IPS DF 6.9 (cell line): ENCODE results near the gene RELL1.

Experiments used
- DNase-seq: peaks from one replicate; pipeline ENCODE4 v3.0.0-alpha.2; 2013; ENCODE audit warnings: low read depth, low spot score
- H3K27ac ChIP-seq: one replicate; pipeline ENCODE4 v1.5.1; 2013; ENCODE audit warnings: low read length, control low read depth
- H3K27me3 ChIP-seq: 2 replicates; pipeline ENCODE4 v1.6.1; 2013; ENCODE audit warnings: mild to moderate bottlenecking, low read length; ENCODE audit not compliant: control insufficient read depth, insufficient read depth
- H3K36me3 ChIP-seq: 2 replicates; pipeline ENCODE4 v1.6.1; 2013; ENCODE audit warnings: low read length; ENCODE audit not compliant: control insufficient read depth, insufficient read depth
- H3K4me1 ChIP-seq: 2 replicates; pipeline ENCODE4 v1.6.1; 2013; ENCODE audit warnings: low read length; ENCODE audit not compliant: control insufficient read depth, insufficient read depth
- H3K4me3 ChIP-seq: 2 replicates; pipeline ENCODE4 v1.5.1; 2013; ENCODE audit warnings: mild to moderate bottlenecking, low read length
- H3K9me3 ChIP-seq: 2 replicates; pipeline ENCODE4 v1.6.1; 2013; ENCODE audit warnings: low read length, inconsistent platforms; ENCODE audit not compliant: control insufficient read depth, insufficient read depth
- WGBS: extraction: QIAGEN DNeasy Blood & Tissue Kit; methylation state at CpG from one replicate; pipeline ENCODE4 v1.1.7; 2013; ENCODE audit warnings: mixed read lengths, missing lambda C conversion rate; ENCODE audit not compliant: insufficient read length, insufficient coverage; 5-methylcytosine and 5-hydroxymethylcytosine counted together

The RELL1 gene, protein sequence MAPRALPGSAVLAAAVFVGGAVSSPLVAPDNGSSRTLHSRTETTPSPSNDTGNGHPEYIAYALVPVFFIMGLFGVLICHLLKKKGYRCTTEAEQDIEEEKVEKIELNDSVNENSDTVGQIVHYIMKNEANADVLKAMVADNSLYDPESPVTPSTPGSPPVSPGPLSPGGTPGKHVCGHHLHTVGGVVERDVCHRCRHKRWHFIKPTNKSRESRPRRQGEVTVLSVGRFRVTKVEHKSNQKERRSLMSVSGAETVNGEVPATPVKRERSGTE

DNA sequence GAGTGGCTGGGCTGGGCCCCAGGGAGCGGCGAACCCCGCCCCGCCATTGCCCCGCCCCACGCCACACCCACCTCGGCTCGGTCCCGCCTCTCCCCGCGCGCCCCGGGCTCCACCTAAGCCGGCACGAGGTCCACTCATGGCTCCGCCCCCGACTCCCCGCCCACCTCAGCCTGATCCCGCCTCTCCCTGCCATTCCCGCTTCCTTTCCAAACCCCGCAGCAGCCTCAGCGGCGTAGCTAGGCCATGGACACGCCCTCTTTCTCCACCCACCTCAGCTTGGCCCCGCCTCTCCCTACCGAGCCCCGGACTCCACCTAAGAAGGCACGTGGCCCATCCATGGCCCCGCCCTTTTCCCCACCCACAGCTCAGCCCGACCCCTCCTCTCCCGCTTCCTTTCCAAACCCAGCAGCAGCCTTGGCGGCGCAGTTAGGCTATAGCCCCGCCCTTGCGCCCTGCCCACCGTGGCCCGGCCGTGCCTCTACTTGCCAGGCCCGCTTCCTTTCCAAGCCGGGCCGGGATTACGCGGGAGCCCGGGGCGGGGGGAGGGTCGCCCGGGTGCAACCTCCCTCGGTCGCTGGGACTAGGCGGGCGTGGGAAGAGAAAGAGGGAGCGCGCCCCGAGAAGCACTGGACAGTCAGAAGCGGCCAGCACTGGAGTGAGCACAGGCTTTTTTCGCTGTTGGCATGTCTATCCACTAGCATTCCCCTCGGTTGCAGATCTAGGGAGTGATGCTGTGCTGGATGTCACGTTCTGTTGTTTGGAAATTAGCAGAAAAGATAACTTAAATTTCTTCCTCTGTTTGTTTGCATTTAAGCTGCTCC, at the start of gene RELL1:
RELL1 (minus strand) TSS at position 4 of the 821 bp plus-strand sequence. CDS start 89 bp downstream, outside the sequence.
- no CpG with 5 or more reads among the region's 58 CpGs for WGBS
- no peaks in the 10 kb centered on the region for H3K36me3 ChIP-seq
- H3K4me1 ChIP-seq: no peaks in the 10 kb centered on the region; the same call in 1 of the 2 replicates
- no peaks in the 10 kb centered on the region for H3K9me3 ChIP-seq
- peak within 1 kb of the TSS; percentile 70; the same call in 1 of the 2 replicates for H3K4me3 ChIP-seq
- H3K27ac ChIP-seq: no peak within 1 kb of the TSS
- DNase-seq: peak; percentile 98
- H3K27me3 ChIP-seq: no peaks in the 10 kb centered on the region; the same call in 1 of the 2 replicates

DNA sequence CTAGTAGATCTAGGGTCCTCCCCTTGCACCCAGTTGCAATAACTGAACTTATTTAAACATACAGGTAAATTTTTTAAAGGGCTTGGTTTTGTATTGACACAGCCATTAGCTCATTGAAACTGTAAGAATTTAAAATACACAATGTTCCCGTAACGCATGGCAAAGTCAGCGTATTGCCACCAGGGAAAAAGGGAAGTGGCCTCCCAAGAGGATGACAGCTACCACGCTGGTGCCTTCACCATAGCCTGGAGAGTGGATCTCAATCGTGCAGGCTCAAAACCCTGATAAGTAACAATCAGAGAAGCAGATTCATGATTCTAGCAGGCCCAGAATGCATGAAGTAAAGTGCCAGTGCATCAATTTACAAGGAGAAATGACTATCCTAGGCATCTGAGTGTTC, 49.4 kb upstream of the RELL1 start:
- no peaks in the 10 kb centered on the region for H3K4me1 ChIP-seq
- WGBS: no CpG with 5 or more reads among the region's 5 CpGs
- H3K9me3 ChIP-seq: no peaks in the 10 kb centered on the region
- no peaks in the 10 kb centered on the region for H3K27me3 ChIP-seq
- no peak overlapping the region for H3K4me3 ChIP-seq
- H3K27ac ChIP-seq: no peak overlapping the region
- no peaks in the 10 kb centered on the region for H3K36me3 ChIP-seq
- no peak for DNase-seq

DNA sequence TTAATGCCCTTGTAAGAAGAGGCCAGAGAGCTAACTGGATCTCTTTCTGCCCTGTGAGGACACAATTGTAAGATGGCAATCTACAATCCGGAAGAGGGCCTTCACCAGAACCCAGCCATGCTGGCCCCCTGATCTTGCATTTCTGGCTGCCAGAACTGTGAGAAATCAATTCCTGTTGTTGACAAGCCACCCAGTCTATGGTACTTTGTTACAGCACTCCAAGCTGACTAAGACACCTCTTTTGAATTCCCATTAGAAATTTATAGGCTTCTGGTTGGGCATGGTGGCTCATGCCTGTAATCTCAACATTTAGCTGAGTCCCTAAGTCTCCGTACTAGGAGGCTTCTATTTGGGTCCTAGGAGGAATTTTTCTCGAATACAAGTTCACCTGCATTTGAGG, 48.8 kb upstream of the RELL1 start:
- no peak overlapping the region for H3K4me3 ChIP-seq
- H3K9me3 ChIP-seq: no peaks in the 10 kb centered on the region
- no peaks in the 10 kb centered on the region for H3K36me3 ChIP-seq
- DNase-seq: no peak
- no CpG with 5 or more reads among the region's 3 CpGs for WGBS
- H3K27me3 ChIP-seq: no peaks in the 10 kb centered on the region
- H3K27ac ChIP-seq: no peak overlapping the region
- 0 out of 2 replicates have a peak, but pooled peaks cover 2% of the 10 kb centered on the region for H3K4me1 ChIP-seq

DNA sequence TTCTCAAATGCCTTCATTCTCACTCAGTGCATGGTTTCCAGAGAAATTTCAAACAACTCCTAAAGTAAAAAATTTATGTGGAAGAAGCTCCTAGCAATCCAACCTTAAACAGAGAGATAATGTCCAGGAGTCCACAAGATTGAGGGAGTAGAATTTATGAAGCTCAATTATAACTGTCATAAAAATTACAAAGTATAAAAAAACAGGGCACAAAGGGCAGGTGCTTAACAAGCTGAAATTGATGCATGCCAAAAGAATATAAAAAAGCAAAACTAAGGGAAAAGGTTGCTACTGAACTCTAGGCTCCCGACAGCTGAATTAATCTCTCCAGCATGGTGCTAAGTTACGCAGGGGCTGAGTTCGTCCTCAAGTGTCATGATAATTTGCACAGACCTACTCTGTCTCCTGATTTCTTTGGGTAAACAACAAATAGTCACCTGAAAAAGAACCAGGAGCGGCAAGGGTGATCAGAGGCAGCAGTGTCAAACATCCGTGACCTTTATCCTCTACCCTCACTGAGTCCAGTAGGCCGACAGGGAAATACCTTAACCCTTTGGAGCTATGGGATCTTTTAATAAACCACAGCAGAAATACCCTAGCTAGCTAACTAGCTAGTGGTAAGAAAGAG, 47.2 kb upstream of the RELL1 start:
- no peak overlapping the region for H3K4me3 ChIP-seq
- H3K4me1 ChIP-seq: 0 out of 2 replicates have a peak, but pooled peaks cover 2% of the 10 kb centered on the region
- H3K36me3 ChIP-seq: no peaks in the 10 kb centered on the region
- no peaks in the 10 kb centered on the region for H3K9me3 ChIP-seq
- no peak for DNase-seq
- no peak overlapping the region for H3K27ac ChIP-seq
- WGBS: no CpG with 5 or more reads among the region's 6 CpGs
- H3K27me3 ChIP-seq: no peaks in the 10 kb centered on the region

DNA sequence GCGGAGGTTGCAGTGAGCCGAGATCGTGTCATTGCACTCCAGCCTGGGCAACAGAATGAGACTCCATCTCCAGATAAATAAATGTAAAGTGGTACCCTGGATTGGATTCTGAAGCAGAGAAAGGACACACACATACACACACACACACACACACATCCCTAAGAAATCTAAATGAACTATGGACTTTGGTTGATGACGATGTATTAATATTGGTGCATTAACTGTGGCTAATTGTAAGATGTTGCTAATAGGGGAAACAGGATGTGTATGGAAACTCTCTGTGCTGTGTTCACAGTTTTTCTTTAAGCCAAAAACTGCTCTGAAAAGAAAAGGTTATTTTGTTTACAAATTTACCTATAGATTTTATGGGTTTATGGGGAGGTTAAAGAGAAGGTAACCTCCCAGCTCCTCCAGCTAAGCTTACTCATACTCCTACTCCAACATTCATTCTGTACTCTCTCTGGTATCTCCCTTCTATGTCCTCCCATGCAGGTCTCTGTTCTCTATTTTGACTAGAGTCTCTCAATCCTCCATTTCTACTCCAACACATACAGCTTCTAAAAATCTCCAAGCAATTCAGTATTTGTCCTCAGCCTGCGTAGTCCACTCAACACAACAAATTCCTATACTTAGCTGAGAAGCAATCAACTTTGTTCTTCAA, 46.5 kb upstream of the RELL1 start:
- no peak overlapping the region for H3K4me3 ChIP-seq
- no peak for DNase-seq
- H3K36me3 ChIP-seq: no peaks in the 10 kb centered on the region
- H3K27ac ChIP-seq: no peak overlapping the region
- WGBS: 100% methylated on average over 1 of the region's 5 CpGs
- H3K27me3 ChIP-seq: no peaks in the 10 kb centered on the region
- no peaks in the 10 kb centered on the region for H3K9me3 ChIP-seq
- H3K4me1 ChIP-seq: 0 out of 2 replicates have a peak, but pooled peaks cover 2% of the 10 kb centered on the region

DNA sequence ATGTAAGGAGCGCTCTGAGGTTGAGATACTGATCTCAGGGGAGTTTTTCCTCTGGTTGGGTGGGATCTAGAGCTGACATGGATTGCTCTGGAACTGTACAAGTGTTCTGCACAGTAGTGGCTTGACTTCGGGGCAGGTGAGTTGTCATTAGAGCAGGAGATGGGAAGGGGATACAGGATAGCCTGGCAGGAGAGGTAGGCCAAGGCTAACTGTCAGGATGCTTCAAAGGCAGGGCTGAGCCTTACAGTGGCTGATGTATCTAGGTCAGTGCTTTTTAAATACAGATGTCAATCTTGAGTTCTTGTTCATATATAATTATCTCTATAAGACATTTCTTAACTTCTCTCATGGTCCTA, 43.5 kb upstream of the RELL1 start:
- no peak for DNase-seq
- Histone ChIP-seq H3K36me3 (no peaks in the 10 kb centered on the region), H3K4me1 (0 out of 2 replicates have a peak, but pooled peaks cover 2% of the 10 kb centered on the region), H3K9me3 (no peaks in the 10 kb centered on the region), H3K27ac (no peak overlapping the region), H3K4me3 (no peak overlapping the region), H3K27me3 (no peaks in the 10 kb centered on the region)
- WGBS: no CpG with 5 or more reads among the region's 2 CpGs

DNA sequence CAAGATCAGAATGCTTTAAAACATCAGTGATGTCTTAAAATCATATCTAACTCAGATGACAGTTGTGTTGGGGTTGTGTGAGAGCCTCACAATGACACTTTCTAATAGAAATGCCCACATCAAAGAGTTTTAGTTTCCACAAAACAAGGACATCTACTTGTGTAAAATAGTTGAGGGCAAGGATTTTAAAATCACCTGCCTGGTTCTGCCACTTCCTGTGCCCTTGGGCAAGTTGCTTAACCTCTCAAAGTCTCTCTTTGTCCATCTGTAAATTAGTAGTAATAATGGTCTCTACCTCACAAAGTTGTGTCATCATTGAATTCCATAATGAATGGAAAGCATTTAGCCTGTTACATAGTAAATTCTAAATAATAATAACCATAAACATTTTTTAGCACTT, 41.9 kb upstream of the RELL1 start:
- Histone ChIP-seq H3K27me3 (no peaks in the 10 kb centered on the region), H3K27ac (no peak overlapping the region), H3K4me1 (0 out of 2 replicates have a peak, but pooled peaks cover 2% of the 10 kb centered on the region), H3K9me3 (no peaks in the 10 kb centered on the region), H3K36me3 (no peaks in the 10 kb centered on the region), H3K4me3 (no peak overlapping the region)
- DNase-seq: no peak

DNA sequence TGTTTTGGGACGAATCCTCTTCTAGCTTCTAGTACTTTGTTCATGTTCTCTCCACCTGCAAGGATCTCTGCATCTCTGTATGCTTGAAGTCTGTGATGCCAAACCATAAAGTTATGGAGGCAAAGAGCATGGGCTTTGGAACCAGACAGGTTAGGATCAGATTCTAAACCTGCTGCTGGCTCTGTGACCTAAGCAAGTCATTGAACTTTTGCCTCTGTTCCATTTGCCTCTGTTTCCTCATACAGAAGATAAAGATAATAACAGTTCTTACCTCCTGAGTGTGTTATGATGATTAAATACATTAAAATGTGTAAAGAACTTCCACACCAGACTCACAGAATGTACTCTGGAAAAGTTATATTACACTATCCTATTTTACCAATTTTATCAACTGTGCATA, 41.5 kb upstream of the RELL1 start:
- no peak overlapping the region for H3K4me3 ChIP-seq
- no peak overlapping the region for H3K27ac ChIP-seq
- no peaks in the 10 kb centered on the region for H3K9me3 ChIP-seq
- 0 out of 2 replicates have a peak, but pooled peaks cover 2% of the 10 kb centered on the region for H3K4me1 ChIP-seq
- H3K27me3 ChIP-seq: no peaks in the 10 kb centered on the region
- no peaks in the 10 kb centered on the region for H3K36me3 ChIP-seq
- DNase-seq: no peak
- no CpG with 5 or more reads among the region's 1 CpG for WGBS

DNA sequence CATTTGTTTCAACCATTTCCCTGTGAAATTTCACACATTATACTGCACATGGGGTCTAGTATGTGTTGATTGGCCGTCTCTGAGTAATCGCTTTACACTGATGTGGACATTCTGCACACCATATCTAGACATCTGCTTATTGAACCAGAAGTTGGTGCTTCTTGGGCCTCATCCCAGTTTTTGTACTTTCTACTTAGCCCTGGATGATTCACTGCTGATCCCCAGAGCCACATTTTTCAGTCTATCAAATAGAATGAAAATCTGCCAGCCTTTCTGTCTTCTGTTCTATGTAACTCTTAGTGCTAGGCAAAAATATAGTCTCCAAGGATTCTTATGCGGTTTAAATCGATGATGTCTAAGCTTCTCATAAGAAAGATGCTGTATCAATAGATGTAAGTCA, 40.5 kb upstream of the RELL1 start:
- WGBS: no CpG with 5 or more reads among the region's 4 CpGs
- H3K27ac ChIP-seq: no peak overlapping the region
- H3K4me1 ChIP-seq: 0 out of 2 replicates have a peak, but pooled peaks cover 2% of the 10 kb centered on the region
- no peaks in the 10 kb centered on the region for H3K36me3 ChIP-seq
- DNase-seq: no peak
- H3K4me3 ChIP-seq: no peak overlapping the region
- no peaks in the 10 kb centered on the region for H3K27me3 ChIP-seq
- no peaks in the 10 kb centered on the region for H3K9me3 ChIP-seq

DNA sequence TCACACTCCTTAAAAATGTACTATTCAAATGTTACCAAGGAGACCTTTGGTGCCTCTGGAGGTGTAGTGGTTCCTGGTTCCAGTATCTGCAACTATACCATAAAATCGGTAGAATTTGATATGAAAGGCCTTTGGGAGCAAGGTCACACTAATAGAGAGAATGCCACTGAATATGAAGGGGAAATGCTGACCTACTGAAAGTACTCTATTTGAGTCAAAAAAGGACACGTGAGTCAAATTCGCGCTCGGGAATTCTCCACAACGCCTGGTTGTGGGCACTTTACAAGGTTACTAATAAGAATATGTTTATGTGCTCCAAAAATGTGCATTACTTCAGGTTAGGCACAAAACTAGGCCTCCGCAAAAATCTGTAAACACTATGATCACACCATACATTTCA, 39.5 kb upstream of the RELL1 start:
- Histone ChIP-seq H3K4me3 (no peak overlapping the region), H3K27me3 (no peaks in the 10 kb centered on the region), H3K27ac (no peak overlapping the region), H3K36me3 (no peaks in the 10 kb centered on the region), H3K4me1 (0 out of 2 replicates have a peak, but pooled peaks cover 2% of the 10 kb centered on the region), H3K9me3 (no peaks in the 10 kb centered on the region)
- DNase-seq: no peak
- WGBS: no CpG with 5 or more reads among the region's 7 CpGs
